ENCODE results near the gene TBC1D9B.

GRCh38 chr5:179886190-179886911 is 21.3 kb downstream of the TBC1D9B start:
- TF ChIP-seq CTCF (IDR thresholded peaks at IDR 0.05): no peak
- no peak for TF ChIP-seq POLR2A (IDR thresholded peaks at IDR 0.05)
- no peak for TF ChIP-seq EP300 (IDR thresholded peaks at IDR 0.05)

Measured in gastroesophageal sphincter (tissue), 3 donors.